ENCODE data around the gene COL23A1. TPM values are rescaled to one million over a fixed set of nuclear protein-coding genes. Genes with fewer than 3 reads are reported as not detected.

Gene COL23A1
- polyA plus RNA-seq, 1 donor from 2014 or later, result 0.18 TPM

- peaks cover 11% of the 10 kb centered on the region for H3K27me3 Mint-ChIP-seq
- H3K4me3 Mint-ChIP-seq, result no peak overlapping the region
- H3K9me3 Mint-ChIP-seq, result no peaks in the 10 kb centered on the region
- peaks cover 4% of the 10 kb centered on the region for H3K36me3 Mint-ChIP-seq
- no peak overlapping the region for H3K27ac Mint-ChIP-seq
- H3K4me1 Mint-ChIP-seq, result no peaks in the 10 kb centered on the region
Observed at GRCh38 chr5:178580271-178580955, 9.8 kb downstream of the COL23A1 start.

DNA sequence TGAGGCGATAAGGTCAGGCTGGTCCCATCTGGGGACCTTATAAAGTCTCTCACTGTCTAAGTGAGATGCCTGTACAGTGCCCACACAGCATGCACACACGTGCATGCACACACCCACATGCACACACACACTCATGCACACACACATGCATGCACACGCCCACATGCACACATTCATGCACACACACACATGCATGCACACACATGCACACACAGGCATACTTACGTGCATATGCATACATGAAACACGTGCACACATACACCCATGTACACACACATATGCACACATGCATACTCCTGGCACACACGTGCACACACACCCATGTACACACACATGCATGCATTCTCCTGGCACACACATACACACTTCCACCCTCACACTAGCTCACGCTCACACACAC lies 12.2 kb downstream of the COL23A1 start:
- peaks cover 11% of the 10 kb centered on the region for H3K27me3 Mint-ChIP-seq
- H3K36me3 Mint-ChIP-seq, result peaks cover 4% of the 10 kb centered on the region
- no peaks in the 10 kb centered on the region for H3K4me1 Mint-ChIP-seq
- peaks cover 0 to 1% (median 0%) of the 10 kb centered on the region in 3 donors for H3K9me3 Mint-ChIP-seq
- H3K4me3 Mint-ChIP-seq, result no peak overlapping the region
- H3K27ac Mint-ChIP-seq, result no peak overlapping the region

- peaks cover 0 to 6% (median 0%) of the 10 kb centered on the region in 3 donors for H3K9me3 Mint-ChIP-seq
- H3K27me3 Mint-ChIP-seq, result peaks cover 11% of the 10 kb centered on the region
- H3K36me3 Mint-ChIP-seq, result peaks cover 4% of the 10 kb centered on the region
- H3K27ac Mint-ChIP-seq, result no peak overlapping the region
- no peaks in the 10 kb centered on the region for H3K4me1 Mint-ChIP-seq
- H3K4me3 Mint-ChIP-seq, result no peak overlapping the region
Observed at GRCh38 chr5:178577376-178577839, 12.8 kb downstream of the COL23A1 start.

DNA sequence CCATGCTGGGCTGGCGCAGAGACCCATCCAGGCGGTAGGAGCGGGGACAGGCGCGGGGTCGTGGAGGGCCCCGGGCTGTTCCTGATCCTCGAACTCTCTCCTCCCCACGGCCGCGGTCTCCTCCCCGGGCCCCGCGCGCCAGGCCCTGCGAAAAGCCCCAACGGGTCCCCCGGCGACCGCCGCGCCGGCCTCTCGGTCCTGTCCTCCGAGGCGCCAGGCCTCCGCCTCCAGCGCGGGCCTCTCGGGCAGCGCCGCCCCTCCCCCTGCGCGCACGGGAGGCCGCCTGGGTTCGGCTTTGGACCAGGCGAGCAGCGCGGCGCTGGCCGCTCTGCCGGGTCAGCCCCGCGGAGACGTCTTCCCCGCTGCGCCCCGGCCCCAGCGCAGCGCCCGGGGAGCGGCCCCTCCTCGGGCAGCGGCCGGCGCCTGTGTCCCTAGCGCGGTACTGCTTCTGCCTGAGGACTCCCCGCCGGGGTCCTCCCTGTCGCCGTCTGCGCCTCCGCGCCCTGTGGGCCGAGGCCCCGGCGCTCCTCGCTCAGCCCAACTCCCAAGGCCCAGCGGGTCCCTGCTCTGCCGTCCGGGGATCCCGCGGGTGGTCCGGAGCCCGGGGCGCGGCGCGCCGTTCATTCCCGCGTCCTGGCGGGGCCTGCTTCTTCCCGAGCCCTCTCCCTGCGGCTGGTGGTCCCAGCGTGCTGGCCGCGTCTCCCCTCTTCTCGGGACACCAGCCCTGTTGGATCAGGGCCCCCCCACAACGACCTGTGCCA lies 13.4 kb downstream of the COL23A1 start:
- H3K4me1 Mint-ChIP-seq, result no peaks in the 10 kb centered on the region
- H3K9me3 Mint-ChIP-seq, result peaks cover 0 to 10% (median 0%) of the 10 kb centered on the region in 3 donors
- no peak overlapping the region for H3K4me3 Mint-ChIP-seq
- peaks cover 11% of the 10 kb centered on the region for H3K27me3 Mint-ChIP-seq
- H3K27ac Mint-ChIP-seq, result no peak overlapping the region
- H3K36me3 Mint-ChIP-seq, result peaks cover 4% of the 10 kb centered on the region

DNA sequence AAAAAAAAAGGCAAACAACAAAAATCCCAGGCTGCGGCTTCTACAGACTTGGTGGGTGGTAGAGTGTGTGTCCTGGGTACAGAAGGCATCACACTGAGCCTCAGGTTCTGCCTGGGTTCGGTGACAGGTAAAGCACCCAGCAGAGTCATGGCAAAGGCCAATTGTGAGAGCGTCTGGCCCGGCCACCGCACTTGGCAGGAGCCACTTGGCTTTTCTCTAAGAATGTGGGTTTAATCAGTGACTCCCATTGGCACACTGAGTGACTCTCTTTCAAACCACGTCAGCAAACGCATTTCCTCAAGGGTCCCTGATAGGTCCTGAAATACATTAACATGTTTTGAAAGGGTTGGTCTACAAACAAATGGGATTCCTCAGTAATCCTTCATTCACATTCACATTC lies 17.0 kb downstream of the COL23A1 start:
- Mint-ChIP-seq H3K9me3 (peaks cover 1 to 10% (median 2%) of the 10 kb centered on the region in 3 donors), H3K4me3 (no peak overlapping the region), H3K27me3 (peaks cover 14% of the 10 kb centered on the region), H3K36me3 (no peaks in the 10 kb centered on the region), H3K27ac (no peak overlapping the region), H3K4me1 (no peaks in the 10 kb centered on the region)

DNA sequence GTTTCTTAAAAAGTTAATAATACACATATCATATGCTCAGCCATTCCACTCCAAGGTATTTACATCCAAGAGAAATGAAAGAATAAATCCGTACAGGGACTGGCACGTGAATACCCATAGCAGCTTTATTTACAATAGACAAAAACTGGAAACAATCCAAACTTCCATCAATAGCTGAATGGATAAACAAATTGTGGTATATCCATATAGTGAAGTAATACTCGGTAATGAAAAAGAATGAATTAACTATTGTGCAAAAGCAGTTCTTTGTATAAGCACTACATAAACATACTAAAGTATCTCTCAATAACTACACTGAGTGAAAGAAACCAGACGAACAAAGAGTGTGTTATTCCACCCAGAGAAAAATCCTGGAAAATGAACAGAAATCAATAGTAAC lies 17.6 kb downstream of the COL23A1 start:
- H3K36me3 Mint-ChIP-seq, result no peaks in the 10 kb centered on the region
- H3K4me3 Mint-ChIP-seq, result peak overlapping the region in 1 of 4 donors; percentile 35
- H3K27me3 Mint-ChIP-seq, result peaks cover 11% of the 10 kb centered on the region
- no peaks in the 10 kb centered on the region for H3K4me1 Mint-ChIP-seq
- H3K9me3 Mint-ChIP-seq, result peaks cover 1 to 10% (median 2%) of the 10 kb centered on the region in 3 donors
- no peak overlapping the region for H3K27ac Mint-ChIP-seq

- Mint-ChIP-seq H3K36me3 (peaks cover 3% of the 10 kb centered on the region), H3K4me3 (no peak overlapping the region), H3K27ac (no peak overlapping the region)
Observed at GRCh38 chr5:178569485-178569884, 20.7 kb downstream of the COL23A1 start.

GRCh38 chr5:178564811-178565550 lies 25.2 kb downstream of the COL23A1 start:
- Mint-ChIP-seq H3K4me1 (peaks cover 0 to 4% (median 2%) of the 10 kb centered on the region in 3 donors), H3K36me3 (peaks cover 3% of the 10 kb centered on the region), H3K27ac (no peak overlapping the region), H3K4me3 (no peak overlapping the region), H3K27me3 (peaks cover 14% of the 10 kb centered on the region), H3K9me3 (peaks cover 0 to 1% (median 0%) of the 10 kb centered on the region in 3 donors)

More at GRCh38 chr5:178569485-178569884, 20.7 kb downstream of the COL23A1 start:
- H3K9me3 Mint-ChIP-seq, result peaks cover 1 to 10% (median 2%) of the 10 kb centered on the region in 3 donors
- peaks cover 8% of the 10 kb centered on the region for H3K27me3 Mint-ChIP-seq
- H3K4me1 Mint-ChIP-seq, result peaks cover 0 to 2% (median 0%) of the 10 kb centered on the region in 3 donors

DNA sequence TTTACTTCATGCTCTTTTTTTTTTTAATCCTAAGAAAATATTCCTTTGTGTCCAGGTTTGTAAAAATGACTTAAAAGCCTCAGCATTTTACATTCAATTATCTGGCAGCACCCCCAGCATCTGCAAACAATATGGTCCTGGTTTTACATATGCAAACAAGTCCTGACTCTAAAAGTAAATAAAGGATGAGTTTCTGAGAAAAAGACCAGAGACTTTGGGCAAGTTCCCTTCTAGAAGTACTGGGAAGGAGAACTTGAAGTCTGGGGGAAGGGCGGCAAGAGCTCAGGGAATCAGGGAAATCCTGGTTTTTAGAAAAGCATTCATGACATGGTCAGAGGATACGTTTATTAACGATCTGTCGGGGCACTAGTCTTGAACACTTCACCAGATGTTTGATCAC lies 25.8 kb downstream of the COL23A1 start:
- Mint-ChIP-seq H3K4me1 (peaks cover 0 to 4% (median 3%) of the 10 kb centered on the region in 3 donors), H3K27ac (no peak overlapping the region), H3K4me3 (no peak overlapping the region), H3K9me3 (peaks cover 0 to 1% (median 0%) of the 10 kb centered on the region in 3 donors), H3K27me3 (peaks cover 14% of the 10 kb centered on the region), H3K36me3 (peaks cover 3% of the 10 kb centered on the region)

DNA sequence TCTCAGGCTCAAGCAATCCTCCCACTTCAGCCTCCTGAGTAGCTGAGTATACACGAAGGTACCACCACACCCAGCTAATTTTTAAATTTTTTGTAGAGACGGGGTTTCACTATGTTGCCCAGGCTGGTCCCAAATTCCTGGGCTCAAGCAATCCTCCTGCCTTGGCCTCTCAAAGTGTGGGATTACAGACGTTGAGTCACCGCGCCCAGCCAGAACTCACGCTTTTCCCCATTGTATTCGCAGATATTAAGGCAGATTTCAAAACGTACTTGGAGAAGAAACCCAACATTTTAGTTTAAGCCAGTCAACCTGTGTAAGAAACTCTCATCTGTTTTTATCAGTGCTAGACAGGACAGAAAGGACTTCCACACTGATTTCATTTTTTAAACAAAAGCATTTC lies 26.6 kb downstream of the COL23A1 start:
- no peaks in the 10 kb centered on the region for H3K9me3 Mint-ChIP-seq
- H3K36me3 Mint-ChIP-seq, result peaks cover 3% of the 10 kb centered on the region
- no peak overlapping the region for H3K4me3 Mint-ChIP-seq
- H3K27me3 Mint-ChIP-seq, result peaks cover 16% of the 10 kb centered on the region
- no peak overlapping the region for H3K27ac Mint-ChIP-seq
- peaks cover 0 to 4% (median 3%) of the 10 kb centered on the region in 3 donors for H3K4me1 Mint-ChIP-seq

- Mint-ChIP-seq H3K27ac (no peak overlapping the region), H3K9me3 (no peaks in the 10 kb centered on the region), H3K4me3 (no peak overlapping the region), H3K36me3 (peaks cover 3% of the 10 kb centered on the region), H3K27me3 (peaks cover 16% of the 10 kb centered on the region), H3K4me1 (peaks cover 0 to 4% (median 3%) of the 10 kb centered on the region in 3 donors)
Observed at GRCh38 chr5:178561746-178562264, 28.4 kb downstream of the COL23A1 start.

DNA sequence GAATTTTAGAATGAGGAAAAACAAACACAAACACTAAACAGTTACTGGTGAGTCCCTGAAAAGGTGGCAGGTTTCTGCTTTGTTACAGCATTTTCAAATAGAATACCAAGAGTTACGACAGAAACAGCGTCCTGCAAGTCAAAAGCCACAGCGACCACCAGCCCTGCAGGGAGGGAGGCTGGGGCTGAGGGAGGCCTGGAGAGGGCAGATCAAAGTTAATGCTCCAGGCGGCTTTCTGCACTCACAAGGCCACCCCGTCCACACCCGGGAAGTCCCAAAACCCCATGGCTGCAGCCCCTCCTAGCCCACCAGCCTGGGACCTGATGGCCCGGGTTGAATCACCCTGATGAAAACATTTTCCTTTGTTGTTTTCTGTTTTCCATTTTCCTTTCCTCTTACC lies 29.3 kb downstream of the COL23A1 start:
- Mint-ChIP-seq H3K9me3 (no peaks in the 10 kb centered on the region), H3K4me3 (no peak overlapping the region)

GRCh38 chr5:178557416-178557815 lies 32.8 kb downstream of the COL23A1 start:
- Mint-ChIP-seq H3K4me3 (no peak overlapping the region), H3K9me3 (no peaks in the 10 kb centered on the region), H3K27ac (no peak overlapping the region), H3K36me3 (peaks cover 2% of the 10 kb centered on the region), H3K4me1 (peaks cover 0 to 3% (median 2%) of the 10 kb centered on the region in 3 donors), H3K27me3 (peaks cover 19% of the 10 kb centered on the region)

More for the DNA sequence above, 29.3 kb downstream of the COL23A1 start:
- H3K27me3 Mint-ChIP-seq, result peaks cover 17% of the 10 kb centered on the region
- peaks cover 0 to 3% (median 2%) of the 10 kb centered on the region in 3 donors for H3K4me1 Mint-ChIP-seq
- H3K27ac Mint-ChIP-seq, result peak overlapping the region in 1 of 3 donors; percentile 64
- no peaks in the 10 kb centered on the region for H3K36me3 Mint-ChIP-seq

DNA sequence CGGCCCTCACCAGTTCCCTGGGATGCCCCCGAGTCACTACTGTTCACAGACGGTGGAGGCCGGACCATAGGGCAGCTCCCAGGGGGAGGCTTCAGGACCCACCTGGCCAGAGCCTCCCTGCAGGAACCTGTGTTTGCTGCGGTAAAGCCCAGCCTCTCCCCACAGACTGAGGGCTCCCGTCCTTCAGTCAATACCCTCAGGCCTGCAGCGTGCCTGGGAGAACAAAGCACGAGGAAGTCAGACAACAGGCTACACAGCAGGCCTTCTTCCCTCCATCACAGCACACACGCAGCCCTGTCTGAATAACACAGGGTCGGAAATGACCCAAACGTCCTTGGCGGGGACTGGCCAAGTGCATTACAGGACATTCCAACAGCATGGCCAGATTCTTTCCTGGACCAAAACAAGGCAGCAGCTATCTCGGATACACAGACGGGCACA lies 34.4 kb downstream of the COL23A1 start:
- H3K27me3 Mint-ChIP-seq, result peaks cover 25% of the 10 kb centered on the region
- no peak overlapping the region for H3K27ac Mint-ChIP-seq
- no peak overlapping the region for H3K4me3 Mint-ChIP-seq
- peaks cover 0 to 3% (median 2%) of the 10 kb centered on the region in 3 donors for H3K4me1 Mint-ChIP-seq
- peaks cover 2% of the 10 kb centered on the region for H3K36me3 Mint-ChIP-seq
- no peaks in the 10 kb centered on the region for H3K9me3 Mint-ChIP-seq

Measured in IgD-negative memory B cell (primary cell).